GM18951 (cell line): ENCODE data around the gene TEAD4.

ENCODE experiments used
- POLR2A ChIP-seq: IDR thresholded peaks from 4 replicates; pipeline ENCODE4 v1.6.1; 2011; ENCODE audit warnings: mild to moderate bottlenecking; ENCODE audit not compliant: insufficient read length, insufficient read depth; ENCODE audit errors: extremely low read depth
- in situ Hi-C: fragments of 300-500 bp; cut with MboI; formaldehyde crosslinking; loops from one replicate; pipeline ENCODE4 v1.12.0; 2022; ENCODE audit warnings: low sequenced_read_pairs, mixed read lengths, inconsistent platforms; ENCODE audit not compliant: unreplicated experiment

The TEAD4 gene

GRCh38 chr12:2999265-2999841 is 40.2 kb downstream of the TEAD4 start:
- in situ Hi-C loops, result no loop called here
- no peak for TF ChIP-seq POLR2A

GRCh38 chr12:3000548-3001275 is 41.5 kb downstream of the TEAD4 start:
- TF ChIP-seq POLR2A, result no peak
- in situ Hi-C loops, result no loop called here

GRCh38 chr12:3002646-3003045 is 43.4 kb downstream of the TEAD4 start:
- in situ Hi-C loops, result no loop called here
- TF ChIP-seq POLR2A, result no peak

- no peak for TF ChIP-seq POLR2A
Measured at GRCh38 chr12:3003357-3003992, 44.3 kb downstream of the TEAD4 start.

GRCh38 chr12:3004655-3005565 is 45.7 kb downstream of the TEAD4 start:
- in situ Hi-C loops, result no loop called here
- TF ChIP-seq POLR2A, result no peak

More at GRCh38 chr12:3003357-3003992, 44.3 kb downstream of the TEAD4 start:
- in situ Hi-C loops, result no loop called here

GRCh38 chr12:3005736-3006135 is 46.5 kb downstream of the TEAD4 start:
- in situ Hi-C loops, result no loop called here

GRCh38 chr12:3009780-3010179 is 50.6 kb downstream of the TEAD4 start:
- in situ Hi-C loops, result no loop called here

More at GRCh38 chr12:3005736-3006135, 46.5 kb downstream of the TEAD4 start:
- no peak for TF ChIP-seq POLR2A

GRCh38 chr12:3010214-3010930 is 51.2 kb downstream of the TEAD4 start:
- in situ Hi-C loops, result no loop called here
- TF ChIP-seq POLR2A, result no peak

More at GRCh38 chr12:3009780-3010179, 50.6 kb downstream of the TEAD4 start:
- no peak for TF ChIP-seq POLR2A

- no peak for TF ChIP-seq POLR2A
- in situ Hi-C loops, result no loop called here
Measured at GRCh38 chr12:3012786-3013185, 53.6 kb downstream of the TEAD4 start.

- in situ Hi-C loops, result no loop called here
- TF ChIP-seq POLR2A, result no peak
Measured at GRCh38 chr12:3014641-3015040, 55.4 kb downstream of the TEAD4 start.

GRCh38 chr12:3015356-3015755 is 56.2 kb downstream of the TEAD4 start:
- TF ChIP-seq POLR2A, result no peak
- in situ Hi-C loops, result no loop called here

- in situ Hi-C loops, result no loop called here
- TF ChIP-seq POLR2A, result no peak
Measured at GRCh38 chr12:3016191-3016590, 57.0 kb downstream of the TEAD4 start.
